Endothelial cell of umbilical vein (primary cell): ENCODE measurements around the gene TTF1. TPM values are rescaled to one million over a fixed set of nuclear protein-coding genes. Genes with fewer than 3 reads are reported as not detected.

Experiments used
- BruUV-seq: library from RNA; stranded (reverse); fragments of 400-500 nt; replicated peaks from 2 replicates; lab custom pipeline; 2021; lab: Mats Ljungman, UMichigan
- CTCF ChIA-PET: fragments of 300-600, 350-600 bp; sonication (Branson Sonifier 250); formaldehyde crosslinking; loops from one replicate; lab custom pipeline; 2021; ENCODE audit warnings: antibody characterized with exemption, inconsistent platforms; lab: Charles Lee
- POLR2A ChIA-PET: fragments of 300-600, 350-600 bp; sonication (Branson Sonifier 250); formaldehyde crosslinking; loops from one replicate; lab custom pipeline; 2021; ENCODE audit warnings: antibody characterized with exemption, inconsistent platforms; lab: Charles Lee
- DNase-seq: peaks from one replicate; pipeline ENCODE4 v3.0.0-alpha.2; 2011; ENCODE audit warnings: low read depth, low spot score
- FAIRE-seq: peaks from 2 replicates; lab custom pipeline; 2011; peaks lifted over from hg19 to GRCh38; lab: Jason Lieb, UNC
- H2AFZ ChIP-seq: 2 replicates; pipeline ENCODE4 v1.6.0; 2012; ENCODE audit warnings: low read depth, low read length, control low read depth, inconsistent platforms
- H3K27ac ChIP-seq: 2 replicates; pipeline ENCODE4 v1.5.1; 2011; ENCODE audit warnings: low read depth, mild to moderate bottlenecking, control low read depth, low read length, moderate library complexity; ENCODE audit not compliant: insufficient read depth
- H3K27me3 ChIP-seq, 2 experiments: 2 replicates each; pipeline versions ENCODE4 v1.6.0 to v1.6.1; 2011; ENCODE audit warnings: low read length in 2 of 2, mixed read lengths in 1 of 2; ENCODE audit not compliant: control insufficient read depth in 2 of 2, insufficient read depth in 2 of 2
- H3K36me3 ChIP-seq, 2 experiments: 2 replicates in 1 of 2; 3 replicates in 1 of 2; pipeline ENCODE4 v1.5.1; 2011; ENCODE audit warnings: low read length in 2 of 2, mild to moderate bottlenecking in 1 of 2, moderate library complexity in 1 of 2; ENCODE audit not compliant: control insufficient read depth in 2 of 2, insufficient read depth in 2 of 2; ENCODE audit errors: extremely low read depth in 1 of 2
- H3K4me1 ChIP-seq: 3 replicates; pipeline ENCODE4 v1.5.1; 2011; ENCODE audit warnings: mild to moderate bottlenecking, low read length; ENCODE audit not compliant: control insufficient read depth, insufficient read depth; ENCODE audit errors: extremely low read depth
- H3K4me2 ChIP-seq: 2 replicates; pipeline ENCODE4 v1.6.1; 2011; ENCODE audit warnings: low read length, control low read depth, mixed read lengths; ENCODE audit not compliant: insufficient read depth
- H3K4me3 ChIP-seq, 3 experiments: fragments of 200-600 bp in 1 of 3; sonication (generic), shearing (Covaris generic) in 1 of 3; replicated peaks in 1 of 3; 2 replicates each; pipeline ENCODE4 v1.5.1; 2011 to 2016; ENCODE audit warnings: control low read depth in 3 of 3, low read length in 3 of 3, mild to moderate bottlenecking in 2 of 3, inconsistent platforms in 1 of 3, low read depth in 1 of 3, moderate library complexity in 1 of 3; ENCODE audit not compliant: insufficient read depth in 1 of 3
- H3K79me2 ChIP-seq: 2 replicates; pipeline ENCODE4 v1.6.0; 2012; ENCODE audit warnings: low read length, inconsistent platforms; ENCODE audit not compliant: control insufficient read depth, insufficient read depth
- H3K9ac ChIP-seq: replicated peaks from 2 replicates; pipeline ENCODE3; 2011; ENCODE audit warnings: low read length, control low read depth; ENCODE audit not compliant: insufficient read depth; ENCODE audit errors: extremely low read depth
- H3K9me1 ChIP-seq: replicated peaks from 3 replicates; pipeline ENCODE4 v1.6.0; 2011; ENCODE audit warnings: mild to moderate bottlenecking, low read length; ENCODE audit not compliant: control insufficient read depth, insufficient read depth; ENCODE audit errors: extremely low read depth
- H3K9me3 ChIP-seq: replicated peaks from 2 replicates; pipeline ENCODE4 v1.5.1; 2012; ENCODE audit warnings: low read length, inconsistent platforms; ENCODE audit not compliant: control insufficient read depth, insufficient read depth
- H4K20me1 ChIP-seq: replicated peaks from 2 replicates; pipeline ENCODE3; 2011; ENCODE audit warnings: mild to moderate bottlenecking, low read length; ENCODE audit not compliant: control insufficient read depth, insufficient read depth; ENCODE audit errors: extremely low read depth
- CTCF ChIP-seq, 2 donors: IDR thresholded peaks; 1 replicate in 1 of 2; 2 replicates in 1 of 2; pipeline ENCODE4 v1.5.1; 2011; ENCODE audit warnings: low read length in 2 of 2, mild to moderate bottlenecking in 2 of 2, moderate library complexity in 2 of 2, control low read depth in 1 of 2, inconsistent platforms in 1 of 2, low read depth in 1 of 2; ENCODE audit not compliant: insufficient read depth in 1 of 2; ENCODE audit errors: extremely low read depth in 1 of 2
- EZH2 ChIP-seq: IDR thresholded peaks from 2 replicates; pipeline ENCODE4 v1.6.1; 2012; ENCODE audit warnings: borderline replicate concordance, low read depth, mild to moderate bottlenecking, moderate library complexity, low read length, inconsistent platforms; ENCODE audit not compliant: severe bottlenecking
- FOS ChIP-seq: IDR thresholded peaks from 2 replicates; pipeline ENCODE4 v1.6.1; 2011; ENCODE audit warnings: mild to moderate bottlenecking, low read length, moderate library complexity, borderline replicate concordance; ENCODE audit not compliant: insufficient read depth
- GATA2 ChIP-seq: IDR thresholded peaks from 2 replicates; pipeline ENCODE4 v1.7.0; 2011; ENCODE audit warnings: low read depth, mild to moderate bottlenecking, moderate library complexity, mixed read lengths, low read length; ENCODE audit not compliant: insufficient read length, insufficient read depth
- JUN ChIP-seq: IDR thresholded peaks from 2 replicates; pipeline ENCODE4 v1.6.1; 2011; ENCODE audit warnings: borderline replicate concordance, low read depth; ENCODE audit not compliant: insufficient read length, insufficient read depth
- MAX ChIP-seq: IDR thresholded peaks from 2 replicates; pipeline ENCODE4 v1.6.1; 2011; ENCODE audit not compliant: insufficient read depth, insufficient read length
- MYC ChIP-seq: IDR thresholded peaks from one replicate; pipeline ENCODE4 v1.6.1; 2011; ENCODE audit warnings: mild to moderate bottlenecking, low read depth, low read length
- POLR2A ChIP-seq: IDR thresholded peaks from 2 replicates; pipeline ENCODE4 v1.6.1; 2012; ENCODE audit warnings: low read depth, mild to moderate bottlenecking, control low read depth, low read length
- POLR2AphosphoS5 ChIP-seq: IDR thresholded peaks from 2 replicates; pipeline ENCODE4 v1.6.1; 2012; ENCODE audit warnings: low read depth, mild to moderate bottlenecking, control low read depth, low read length, moderate library complexity; ENCODE audit not compliant: insufficient read depth
- dilution Hi-C: fragments of 300-500 bp; cut with MboI; formaldehyde crosslinking; loops from one replicate; pipeline ENCODE4 v1.15.0; 2019; ENCODE audit warnings: low sequenced_read_pairs; ENCODE audit not compliant: extremely low pct_ligation_motif_present
- intact Hi-C: fragments of 100-400 bp; cut with micrococcal nuclease; formaldehyde crosslinking; loops from one replicate; pipeline ENCODE4 v1.10.0; 2022
- polyA plus RNA-seq, 4 experiments: library from polyadenylated mRNA; depleted of rRNA in 3 of 4; stranded (reverse) in 3 of 4; unstranded in 1 of 4; fragments of >200 nt; gene quantifications; 2 replicates each; pipeline versions ENCODE4 v1.2.1 to v1.2.3, GENCODE V29; 2011 to 2012; ENCODE audit warnings: missing spikeins in 1 of 4
- total RNA-seq: library from RNA; stranded (reverse); gene quantifications from 2 replicates; pipeline ENCODE4 v1.2.3, GENCODE V29; 2021

The TTF1 gene
- total and polyA plus RNA-seq, 2 donors (not counting 3 experiments of a cell fraction or from before 2014, with no cell fraction given) = 4.9 to 12.0 TPM

GRCh38 chr9:132341177-132341840, 65.3 kb downstream of the TTF1 start:
- H3K36me3 ChIP-seq = peaks cover 31 to 33% of the 10 kb centered on the region in 2 experiments
- no peaks in the 10 kb centered on the region for H3K4me1 ChIP-seq
- ChIA-PET POLR2A (no interaction called here), CTCF (interaction anchor here (1.0 kb wide), 1 partner anchor 27 kb away, joined by 4 read pairs; no protein-coding TSS in a partner anchor)
- no peak overlapping the region for H3K4me3 ChIP-seq
- no peak overlapping the region for H3K27ac ChIP-seq
- H3K9me3 ChIP-seq = no peaks in the 10 kb centered on the region
- H3K27me3 ChIP-seq = no peaks in the 10 kb centered on the region
- no peak for TF ChIP-seq JUN
- no peak for TF ChIP-seq CTCF (IDR thresholded peaks at IDR 0.05; ENCODE audit: extremely low read depth in 1 of 2, insufficient read depth in 1 of 2, low read depth in 1 of 2, low read length in 2 of 2)
- no peak for TF ChIP-seq GATA2
- no peak for TF ChIP-seq MYC
- no peak for TF ChIP-seq POLR2AphosphoS5
- TF ChIP-seq EZH2 = no peak
- no peak for TF ChIP-seq POLR2A
- no peak for TF ChIP-seq MAX
- TF ChIP-seq FOS = no peak
- FAIRE-seq (no peak), DNase-seq (no peak)
- H3K79me2 ChIP-seq = no peaks in the 10 kb centered on the region
- dilution Hi-C loops = no loop called here
- H3K4me2 ChIP-seq = no peak overlapping the region
- H2AFZ ChIP-seq = no peak overlapping the region
- no peak overlapping the region for H3K9ac ChIP-seq
- BruUV-seq = no TSS peak
- peaks cover 2% of the 10 kb centered on the region for H4K20me1 ChIP-seq
- intact Hi-C loops = no loop called here
- no peaks in the 10 kb centered on the region for H3K9me1 ChIP-seq
